ENCODE data around the gene TSTD2. TPM values are rescaled to one million over a fixed set of nuclear protein-coding genes. Genes with fewer than 3 reads are reported as not detected.

TSTD2 gene
- total RNA-seq, 2 experiments from 2014 or later, result 12.7 to 15.0 TPM

DNA sequence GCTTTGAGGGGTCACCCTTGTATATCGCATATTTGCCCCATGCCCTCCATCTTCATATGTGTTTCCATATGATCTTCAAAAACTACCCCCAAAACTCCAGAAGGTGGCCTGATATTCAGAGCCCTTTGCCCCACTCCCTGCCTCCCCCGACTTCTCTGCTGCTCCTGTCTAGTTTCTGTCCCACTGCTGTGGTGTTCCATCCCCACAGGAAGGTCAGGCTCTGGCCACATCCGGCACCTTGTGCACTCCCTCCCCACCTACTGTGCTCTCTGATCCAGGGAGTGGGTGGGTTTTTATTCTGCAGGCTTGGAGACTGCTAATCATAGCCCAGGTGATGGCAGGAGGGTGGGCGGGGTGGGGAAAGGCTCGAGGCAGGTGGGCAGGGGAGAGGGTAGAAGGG, 79.3 kb downstream of the TSTD2 start:
- Mint-ChIP-seq H3K27me3 (peaks cover 21% of the 10 kb centered on the region), H3K27ac (no peak overlapping the region), H3K4me3 (no peak overlapping the region), H3K4me1 (peaks cover 2% of the 10 kb centered on the region), H3K9me3 (ENCODE audit: low read depth) (no peaks in the 10 kb centered on the region), H3K36me3 (ENCODE audit: low read depth) (no peaks in the 10 kb centered on the region)
- intact Hi-C loops (cut with DNase I, micrococcal nuclease), result no loop called here
- ChIA-PET POLR2A (no interaction called here), CTCF (no interaction called here)
- DNase-seq (no peak), ATAC-seq (no peak)

DNA sequence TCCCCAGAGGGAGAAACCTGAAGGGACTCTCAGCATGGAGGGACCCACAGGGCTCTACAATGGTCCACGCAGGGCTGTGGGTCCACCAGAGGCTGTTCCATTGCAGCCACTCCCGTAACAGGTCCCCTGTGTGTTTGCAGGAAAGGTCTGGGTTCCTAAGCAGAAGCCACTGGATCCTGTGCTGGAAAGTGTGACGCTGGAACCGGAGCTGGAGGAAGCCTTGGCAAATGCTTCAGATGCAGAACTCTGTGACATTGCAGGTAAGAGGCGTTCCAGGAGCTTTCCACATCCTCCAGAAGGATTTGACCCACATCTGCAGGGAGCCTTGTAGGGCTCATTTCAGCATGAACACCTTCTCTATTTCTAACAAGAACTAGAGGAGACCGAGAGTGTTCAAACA, 80.0 kb downstream of the TSTD2 start:
- CTCF ChIA-PET, result no interaction called here
- ATAC-seq (no peak), DNase-seq (no peak)

DNA sequence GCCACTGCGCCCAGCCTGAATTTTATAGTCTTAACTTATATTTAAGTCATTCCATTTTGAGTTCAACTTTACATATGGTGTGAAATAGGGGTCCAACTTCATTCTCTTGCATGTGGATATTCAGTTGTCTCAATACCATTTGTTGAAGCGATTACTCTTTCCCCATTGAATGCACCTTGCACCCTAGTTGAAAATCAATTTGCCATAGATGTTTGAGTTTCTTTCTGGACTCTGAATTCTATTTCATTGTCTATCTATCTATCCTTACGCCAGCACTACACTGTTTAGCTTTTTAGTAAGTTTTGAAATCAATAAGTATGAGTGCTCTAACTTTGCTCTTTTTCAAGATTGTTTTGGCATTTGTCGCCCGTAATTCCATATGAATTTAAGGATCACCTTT, 81.9 kb downstream of the TSTD2 start:
- Mint-ChIP-seq H3K4me3 (no peak overlapping the region), H3K27me3 (peaks cover 14% of the 10 kb centered on the region), H3K27ac (no peak overlapping the region), H3K4me1 (no peaks in the 10 kb centered on the region), H3K9me3 (ENCODE audit: low read depth) (no peaks in the 10 kb centered on the region), H3K36me3 (ENCODE audit: low read depth) (no peaks in the 10 kb centered on the region)
- ChIA-PET POLR2A (no interaction called here), CTCF (interaction anchor here (0.6 kb wide), 1 partner anchor 15 kb away, joined by 3 read pairs; no protein-coding TSS in a partner anchor)
- DNase-seq (no peak), ATAC-seq (no peak)
- intact Hi-C loops (cut with DNase I, micrococcal nuclease), result no loop called here

More for the DNA sequence above, 80.0 kb downstream of the TSTD2 start:
- Mint-ChIP-seq H3K27me3 (peaks cover 21% of the 10 kb centered on the region), H3K4me3 (no peak overlapping the region), H3K9me3 (ENCODE audit: low read depth) (no peaks in the 10 kb centered on the region), H3K4me1 (no peaks in the 10 kb centered on the region), H3K27ac (no peak overlapping the region), H3K36me3 (ENCODE audit: low read depth) (no peaks in the 10 kb centered on the region)
- POLR2A ChIA-PET, result no interaction called here
- intact Hi-C loops (cut with DNase I, micrococcal nuclease), result no loop called here

DNA sequence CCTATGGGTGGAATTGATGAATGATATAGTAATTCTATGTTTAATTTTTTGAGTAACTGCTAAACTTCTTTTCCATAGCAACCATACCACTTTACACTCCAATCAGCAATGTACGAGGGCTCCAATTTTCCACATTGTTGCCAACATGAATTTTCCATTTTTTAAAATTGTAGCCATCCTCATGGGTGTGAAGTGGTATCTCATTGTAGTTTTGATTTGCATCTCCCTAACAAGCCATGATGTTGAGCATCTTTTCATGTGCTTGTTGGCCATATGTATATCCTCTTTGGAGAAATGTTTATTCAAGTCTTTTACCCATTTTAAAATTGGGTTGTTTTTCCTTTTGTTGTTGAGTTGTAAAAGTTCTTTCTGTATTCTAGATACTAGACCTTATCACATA, 82.8 kb downstream of the TSTD2 start:
- H3K4me3 Mint-ChIP-seq, result no peak overlapping the region
- ATAC-seq (no peak), DNase-seq (no peak)
- H3K36me3 Mint-ChIP-seq (ENCODE audit: low read depth), result no peaks in the 10 kb centered on the region
- intact Hi-C loops (cut with DNase I, micrococcal nuclease), result no loop called here
- no peak overlapping the region for H3K27ac Mint-ChIP-seq
- POLR2A ChIA-PET, result no interaction called here
- H3K27me3 Mint-ChIP-seq, result peaks cover 12% of the 10 kb centered on the region
- H3K4me1 Mint-ChIP-seq, result no peaks in the 10 kb centered on the region
- no peaks in the 10 kb centered on the region for H3K9me3 Mint-ChIP-seq (ENCODE audit: low read depth)
- CTCF ChIA-PET, result no interaction called here

Other genes starting within 250 kb of the TSTD2 start
- gene TDRD7, start 221.3 kb downstream of the TSTD2 start, total RNA-seq, result 1 to 10 TPM; 9.3 TPM
- gene TMOD1, start 131.7 kb downstream of the TSTD2 start, total RNA-seq, result 1 to 10 TPM; 1.3 to 1.5 TPM
- gene NCBP1, start 453 bp upstream of the TSTD2 start, total RNA-seq, result 10 to 100 TPM; 42.2 to 43.0 TPM
- gene XPA, start 64.0 kb upstream of the TSTD2 start, total RNA-seq, result 10 to 100 TPM in 1 of 2 experiments, 1 to 10 TPM in 1; 8.7 to 11.1 TPM
- under 1 TPM; 0.07 TPM for gene FOXE1, start 219.9 kb upstream of the TSTD2 start, total RNA-seq

Measured in activated CD4-positive, alpha-beta T cell treated with anti-CD3 and anti-CD28 coated beads for 36 hours (primary cell).